Kidney glomerular epithelial cell (primary cell): ENCODE data around the gene DDX28.
"Not testable (repeated sequence)": the region's sequence is repeated elsewhere in the genome, so short reads cannot be mapped to it uniquely, and the experiment has no call there.

Experiments used
- DNase-seq: peaks from one replicate; lab custom pipeline; 2025; lab: John Stamatoyannopoulos, UW

Gene DDX28

DNA sequence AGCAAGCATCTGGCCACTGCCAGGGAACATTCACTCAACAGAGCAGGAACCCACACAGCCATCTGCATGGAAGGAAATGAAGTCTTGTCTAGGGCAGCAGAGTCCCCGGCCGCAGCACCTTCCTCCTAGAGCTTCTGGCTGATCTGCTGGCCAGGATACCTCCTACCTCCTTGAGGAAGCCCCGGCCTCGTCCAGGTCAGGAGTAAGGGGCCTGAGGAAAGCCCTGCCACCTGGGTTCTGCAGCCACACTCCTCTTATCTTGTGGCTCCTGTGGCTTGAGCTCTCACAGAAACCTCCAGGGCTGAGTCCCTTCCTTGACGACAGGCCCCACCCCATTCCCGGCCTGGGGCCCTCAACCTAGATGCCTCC lies 29.0 kb downstream of the DDX28 start:
- DNase-seq = not testable (repeated sequence)

DNA sequence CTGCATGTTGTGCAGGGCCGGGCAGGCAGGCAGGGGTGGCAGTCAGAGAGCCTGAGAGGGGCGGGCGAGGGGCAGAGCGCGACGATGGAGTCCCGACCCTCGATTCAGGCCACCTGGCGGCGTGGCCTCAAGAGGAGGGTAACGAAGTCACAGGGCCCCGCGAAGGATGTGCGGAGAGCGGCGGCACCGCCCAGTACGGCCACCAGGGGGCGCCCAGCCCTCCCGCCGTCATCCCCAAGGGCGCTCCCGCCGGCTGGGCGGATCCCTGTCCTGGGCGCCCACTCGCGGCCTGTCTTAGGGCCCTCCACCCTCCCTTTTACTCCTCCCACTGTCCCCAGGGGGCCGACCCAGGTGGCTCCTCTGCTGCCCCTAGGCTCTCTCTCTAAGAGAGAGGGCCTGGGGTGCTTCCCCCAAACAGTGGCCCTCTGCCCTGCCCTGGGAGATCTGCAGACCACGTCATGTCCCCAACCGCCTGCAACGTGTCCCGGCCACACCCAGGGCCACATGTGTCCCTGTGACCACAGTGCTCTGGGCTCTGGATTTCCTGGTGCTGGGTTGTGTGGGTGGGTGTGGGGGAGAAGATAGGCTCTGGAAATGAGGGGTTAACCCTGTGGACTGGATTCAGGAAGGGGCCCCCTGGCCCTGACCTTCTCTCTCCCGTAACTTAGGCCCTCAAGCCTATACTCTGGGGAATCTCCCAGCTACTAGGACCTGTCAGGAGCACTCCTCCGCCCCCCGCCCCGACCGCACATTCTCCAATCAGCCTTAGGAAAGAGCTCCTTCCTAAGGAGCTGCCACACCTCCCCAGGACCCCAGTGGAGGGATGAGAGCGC lies 29.6 kb downstream of the DDX28 start:
- DNase-seq = no peak

DNA sequence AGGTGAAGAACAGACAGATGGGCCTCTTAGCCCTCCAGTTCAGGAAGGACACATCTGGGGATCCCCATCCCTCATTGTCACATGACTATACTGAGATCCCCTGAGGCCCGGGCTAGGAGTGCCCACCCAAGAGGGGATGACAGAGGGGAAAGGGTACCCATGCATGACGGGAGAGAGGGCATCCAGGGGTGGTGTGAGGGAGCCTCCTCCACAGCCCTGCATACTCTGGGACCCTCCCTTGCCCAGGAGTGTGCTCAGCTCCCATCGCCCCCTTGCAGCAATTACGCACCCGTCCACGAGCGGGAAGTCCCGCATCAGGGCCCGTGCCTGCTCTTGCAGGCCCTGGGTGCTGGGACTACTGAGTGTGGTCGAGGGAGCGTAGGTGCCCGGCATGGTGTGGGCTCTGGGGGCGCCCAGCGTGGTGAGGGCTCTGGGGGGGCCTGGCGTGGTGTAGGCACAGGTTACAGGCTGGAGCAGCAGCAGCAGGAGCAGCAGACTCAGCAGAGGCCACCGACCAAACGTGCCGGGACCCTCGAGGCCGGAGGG lies 30.3 kb downstream of the DDX28 start:
- DNase-seq = no peak

DNA sequence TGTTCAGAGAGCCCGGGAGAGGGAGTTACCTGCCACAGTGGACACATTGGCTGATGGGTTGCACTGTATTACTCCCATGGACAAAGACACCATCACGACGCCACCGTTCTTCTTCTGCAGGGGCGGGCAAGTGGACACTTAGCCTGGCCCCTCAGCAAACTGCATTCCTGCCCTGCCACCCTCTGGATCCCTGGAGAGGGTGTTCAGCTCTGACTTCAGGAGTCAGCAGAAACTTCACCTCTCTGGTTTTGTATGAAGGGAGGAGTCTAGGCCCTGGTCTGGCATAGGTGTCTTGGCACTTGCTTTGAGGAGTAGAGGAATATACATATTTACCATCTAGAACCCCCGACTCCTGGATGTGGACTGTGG lies 33.0 kb downstream of the DDX28 start:
- no peak for DNase-seq

DNA sequence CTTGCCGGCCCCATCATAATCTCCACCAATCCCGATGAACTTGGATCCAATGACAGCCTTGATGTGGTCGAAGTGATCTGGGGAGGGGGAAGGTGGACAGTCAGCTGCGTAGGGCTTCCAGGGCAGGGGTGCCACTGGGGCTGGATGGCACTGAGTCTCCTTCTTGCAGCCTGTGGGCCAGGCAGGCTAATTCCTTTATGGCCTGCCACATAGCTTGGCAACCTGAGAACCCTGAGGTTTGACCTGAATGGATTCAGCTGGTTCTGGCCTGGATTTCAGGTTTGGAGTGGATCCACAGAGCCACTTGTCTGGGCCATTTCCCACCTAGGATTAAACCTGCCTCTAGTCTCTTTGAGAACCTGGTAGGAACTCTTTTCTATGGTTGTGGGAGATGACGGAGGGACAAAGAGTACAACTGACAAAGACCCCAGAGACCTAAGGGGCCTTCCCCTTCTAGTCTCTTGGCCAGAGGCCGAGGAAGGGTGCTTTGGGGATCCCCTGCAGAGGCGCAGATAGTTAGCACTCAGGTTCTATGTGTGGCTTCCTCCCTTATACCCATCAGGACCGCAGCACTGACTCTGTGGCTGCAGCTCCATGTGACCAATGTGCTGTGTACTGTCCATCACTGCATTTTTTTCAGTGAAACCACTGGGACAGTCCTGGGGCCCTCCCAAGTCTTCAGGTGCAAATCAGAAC lies 33.6 kb downstream of the DDX28 start:
- DNase-seq = no peak

DNA sequence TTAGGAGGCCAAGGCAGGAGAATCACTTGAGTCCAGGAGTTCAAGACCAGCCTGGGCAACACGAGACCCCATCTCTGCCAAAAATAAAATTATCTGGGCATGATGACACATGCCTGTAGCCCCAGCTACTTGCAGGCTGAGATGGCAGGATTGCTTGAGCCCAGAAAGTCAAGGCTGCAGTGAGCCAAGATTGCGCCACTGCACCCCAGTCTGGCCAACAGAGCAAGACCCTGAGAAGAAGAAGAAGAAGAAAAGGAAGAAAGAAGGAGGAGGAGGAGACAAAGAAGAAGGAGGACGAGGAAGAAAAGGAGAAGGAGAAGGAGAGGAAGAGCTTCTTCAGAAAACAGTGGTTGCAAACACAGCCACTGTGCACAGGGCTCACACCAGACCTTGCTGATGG lies 34.4 kb downstream of the DDX28 start:
- DNase-seq = no peak

DNA sequence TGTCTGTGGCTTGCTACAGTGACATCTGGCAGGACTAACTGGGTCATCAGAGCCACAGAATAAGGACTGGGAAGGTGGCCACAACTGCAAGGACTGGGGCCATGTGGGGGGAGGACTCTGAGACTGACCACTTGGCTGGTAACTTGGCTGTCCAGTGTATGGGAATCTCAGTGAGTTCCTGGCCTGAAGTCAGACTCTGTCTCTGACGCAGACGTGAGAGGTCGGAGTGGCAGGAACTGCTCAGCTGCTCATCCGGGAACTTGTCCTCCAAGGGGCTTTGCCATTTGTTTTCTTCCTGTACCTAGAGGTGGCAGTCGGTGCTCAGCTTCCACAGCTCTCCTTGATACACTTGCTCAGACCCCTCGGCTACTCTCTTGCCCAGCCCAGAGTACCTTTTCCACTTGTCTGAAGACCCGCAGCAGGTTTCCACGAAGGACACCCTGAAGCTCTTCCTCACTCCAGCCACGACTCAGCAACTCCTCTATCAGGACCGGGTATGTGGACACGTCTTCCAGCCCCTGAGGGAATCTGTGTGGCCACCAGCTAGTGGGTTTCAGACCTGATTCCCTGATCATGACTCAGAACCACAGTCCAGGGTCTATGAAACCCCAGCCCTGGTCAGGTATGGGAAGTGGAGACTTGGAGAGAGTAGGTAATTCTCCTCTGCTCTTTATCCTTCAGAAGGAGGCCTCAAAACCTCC lies 35.4 kb downstream of the DDX28 start:
- no peak for DNase-seq

DNA sequence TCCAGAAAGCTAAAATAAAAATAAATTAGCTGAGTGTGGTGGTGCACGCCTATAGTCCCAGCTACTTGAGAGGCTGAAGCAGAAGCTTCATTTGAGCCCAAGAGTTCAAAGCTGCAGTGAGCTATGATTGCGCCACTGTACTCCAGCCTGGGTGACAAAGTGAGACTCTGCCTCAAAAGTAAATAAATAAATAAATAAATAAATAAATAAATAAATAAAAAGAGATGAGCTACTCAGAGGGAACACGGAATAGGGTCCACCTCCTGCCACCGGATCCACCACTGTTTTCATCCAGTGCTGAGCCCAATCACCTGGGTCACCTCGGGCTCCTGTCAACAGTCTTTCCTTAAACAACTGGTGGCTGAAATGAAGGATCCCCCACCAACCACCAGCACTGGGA lies 36.1 kb downstream of the DDX28 start:
- DNase-seq = no peak

DNA sequence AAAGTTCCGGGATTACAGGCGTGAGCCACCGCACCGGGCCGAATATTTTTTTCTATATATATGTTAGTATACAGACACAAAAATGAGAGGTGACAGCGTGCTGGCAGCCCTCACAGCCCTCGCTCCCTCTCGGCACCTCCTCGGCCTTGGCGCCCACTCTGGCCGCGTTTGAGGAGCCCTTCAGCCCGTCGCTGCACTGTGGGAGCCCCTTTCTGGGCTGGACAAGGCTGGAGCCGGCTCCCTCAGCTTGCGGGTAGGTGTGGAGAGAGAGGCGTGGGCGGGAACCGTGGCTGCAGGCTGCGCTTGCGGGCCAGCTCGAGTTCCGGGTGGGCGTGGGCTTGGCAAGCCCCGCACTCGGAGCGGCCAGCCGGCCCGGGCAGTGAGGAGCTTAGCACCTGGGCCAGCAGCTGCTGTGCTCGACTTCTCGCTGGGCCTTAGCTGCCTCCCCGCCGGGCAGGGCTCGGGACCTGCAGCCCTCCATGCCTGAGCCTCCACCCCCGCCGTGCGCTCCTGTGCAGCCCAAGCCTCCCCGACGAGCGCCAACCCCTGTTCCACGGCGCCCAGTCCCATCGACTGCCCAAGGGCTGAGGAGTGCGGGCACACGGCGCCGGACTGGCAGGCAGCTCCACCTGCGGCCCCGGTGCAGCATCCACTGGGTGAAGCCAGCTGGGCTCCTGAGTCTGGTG lies 40.9 kb downstream of the DDX28 start:
- no peak for DNase-seq

DNA sequence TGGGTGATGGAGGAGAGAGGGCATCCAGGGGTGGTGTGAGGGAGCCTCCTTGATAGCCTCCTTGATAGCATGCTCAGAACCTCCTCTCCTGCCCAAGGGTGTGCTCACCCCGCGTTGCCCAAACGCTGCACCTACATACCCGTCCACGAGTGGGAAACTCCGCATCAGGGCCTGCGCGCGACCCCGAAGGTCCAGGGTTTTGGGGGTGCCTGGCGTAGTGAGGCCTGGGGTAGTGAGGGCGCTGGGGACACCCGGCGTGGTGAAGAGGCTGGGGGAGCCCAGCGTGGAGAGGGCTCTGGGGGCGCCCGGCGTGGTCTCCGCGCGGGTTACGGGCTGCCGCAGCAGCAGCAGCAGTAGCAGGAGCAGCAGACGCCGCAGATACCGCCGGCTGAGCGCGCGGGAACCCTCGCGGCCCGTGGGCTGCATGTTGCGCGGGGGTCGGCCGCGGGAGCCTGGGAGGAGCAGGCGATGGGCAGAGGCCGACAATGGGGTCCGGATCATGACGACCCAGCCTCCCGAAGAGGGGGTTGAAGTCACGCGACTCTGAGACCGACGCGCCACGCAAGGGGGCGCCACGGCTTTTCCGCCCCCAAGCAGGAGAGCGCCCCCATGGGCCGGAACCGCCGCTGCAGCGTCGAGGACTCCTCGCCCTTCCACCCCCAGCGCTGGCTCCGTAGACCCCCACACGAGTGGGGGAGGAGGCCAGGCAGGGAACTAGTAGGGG lies 42.9 kb downstream of the DDX28 start, which contains the start of gene DPEP3:
Gene DPEP3, minus strand, starts transcription at position 545 of the 724 bp plus-strand sequence. Its CDS starts 119 bp downstream, at position 426.
- no peak for DNase-seq

DNA sequence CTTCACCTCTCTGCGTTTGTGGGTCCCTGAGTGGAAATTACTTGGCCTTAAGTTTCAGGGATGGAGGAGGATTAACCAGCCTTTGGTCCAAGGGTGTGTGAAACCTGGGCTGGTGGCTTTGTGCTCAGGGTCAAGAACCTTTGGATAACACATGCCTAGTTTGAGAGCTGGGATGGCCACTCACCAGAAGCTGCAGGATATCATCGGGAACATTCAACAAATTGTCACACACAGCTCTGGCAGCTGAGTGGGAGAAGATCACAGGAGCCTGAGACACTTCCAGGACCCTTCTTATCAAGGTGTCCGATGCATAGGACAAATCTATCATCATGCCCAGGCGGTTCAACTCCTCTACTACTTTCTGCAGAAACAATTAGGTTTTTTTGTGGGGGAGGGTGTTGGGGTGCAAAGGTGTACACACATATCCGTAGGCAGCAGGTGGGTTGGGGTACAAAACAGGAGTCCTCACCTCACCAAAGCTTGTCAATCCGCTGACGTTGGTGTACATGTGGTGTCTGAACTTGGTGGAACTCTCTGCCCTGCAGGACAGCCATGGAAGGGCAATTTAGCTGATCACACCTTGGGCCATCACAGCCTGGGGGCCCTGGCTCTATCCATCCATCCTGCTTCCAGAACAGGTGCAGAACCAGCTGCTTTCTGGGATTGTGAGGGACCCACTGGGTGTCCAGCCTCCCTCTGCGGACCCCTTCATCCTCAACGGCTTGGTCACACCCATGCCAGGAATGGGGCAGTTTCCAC lies 45.4 kb downstream of the DDX28 start:
- DNase-seq = no peak

DNA sequence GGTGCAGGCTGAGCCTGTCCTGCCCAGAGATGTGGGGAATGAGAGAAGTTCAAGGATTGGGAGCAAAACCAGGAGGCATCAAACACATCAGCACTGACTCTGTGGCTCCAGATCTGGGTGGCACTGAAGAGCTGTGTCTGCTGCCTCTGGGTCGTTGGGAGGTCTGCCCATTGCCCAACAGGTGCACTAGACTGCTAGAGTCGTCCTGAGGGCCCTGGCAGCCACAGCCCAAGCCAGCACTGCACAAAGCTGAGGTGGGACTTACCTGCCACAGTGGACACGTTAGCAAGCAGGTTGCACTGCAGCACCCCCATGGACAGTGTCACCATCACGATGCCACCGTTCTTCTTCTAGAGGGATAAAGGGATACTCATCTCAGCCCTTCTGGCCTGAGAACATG lies 46.0 kb downstream of the DDX28 start:
- DNase-seq = no peak

DNA sequence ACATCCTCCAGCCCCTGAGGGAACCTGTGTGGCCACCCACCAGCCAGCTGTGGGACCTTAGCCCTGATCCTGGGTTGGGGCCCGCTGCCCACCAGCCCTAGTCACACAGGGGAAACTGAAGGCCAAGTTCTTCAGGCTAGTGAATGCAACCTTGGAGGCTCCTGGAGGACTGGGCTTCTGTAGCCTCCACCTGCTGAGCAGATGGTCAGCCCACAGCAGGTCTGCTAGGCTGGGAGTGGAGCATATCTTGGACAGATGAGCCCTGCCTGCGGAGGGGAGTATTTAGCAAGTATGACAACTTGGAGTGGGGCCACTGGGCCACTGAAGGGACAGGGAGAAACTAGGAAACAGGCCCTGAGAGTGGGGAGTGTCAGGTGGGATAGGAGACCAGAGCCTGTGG lies 46.8 kb downstream of the DDX28 start:
- DNase-seq = no peak

DNA sequence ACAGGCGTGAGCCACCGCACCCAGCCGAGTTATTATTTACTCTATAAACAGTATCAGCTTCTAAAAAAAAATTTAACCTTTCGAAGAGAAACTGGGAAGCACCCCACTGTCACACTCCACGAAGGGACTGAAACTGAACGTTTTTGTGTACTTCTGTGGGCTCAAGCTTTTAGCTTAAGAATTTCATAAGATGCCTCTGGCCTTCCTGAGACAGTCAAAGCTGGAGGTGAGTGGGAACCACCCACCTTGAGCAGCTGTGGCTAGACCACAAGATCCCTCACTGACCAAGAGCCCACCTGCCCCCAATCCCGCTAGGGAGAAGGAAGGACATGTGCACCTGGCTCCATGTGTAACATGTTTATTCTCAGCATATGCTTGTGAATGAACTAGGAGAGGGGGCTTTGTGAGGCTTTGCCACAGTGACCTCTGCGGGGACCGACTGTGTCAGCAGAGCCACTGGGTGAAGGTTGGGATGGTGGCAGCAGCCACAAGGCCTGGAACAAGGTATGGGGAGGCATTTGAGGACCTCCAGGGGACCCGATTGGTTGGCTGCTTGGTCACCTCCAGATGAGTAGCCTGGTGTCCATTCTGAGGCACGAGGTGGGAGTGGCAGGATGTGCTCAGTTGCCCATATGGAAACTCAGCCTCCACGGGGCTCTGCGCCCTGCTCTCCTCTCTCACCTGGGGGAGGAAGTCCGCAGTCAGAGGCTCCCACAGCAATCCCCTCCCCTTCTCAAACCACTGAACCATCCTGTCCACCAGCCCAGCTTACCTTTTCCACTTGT lies 47.5 kb downstream of the DDX28 start:
- DNase-seq = no peak

DNA sequence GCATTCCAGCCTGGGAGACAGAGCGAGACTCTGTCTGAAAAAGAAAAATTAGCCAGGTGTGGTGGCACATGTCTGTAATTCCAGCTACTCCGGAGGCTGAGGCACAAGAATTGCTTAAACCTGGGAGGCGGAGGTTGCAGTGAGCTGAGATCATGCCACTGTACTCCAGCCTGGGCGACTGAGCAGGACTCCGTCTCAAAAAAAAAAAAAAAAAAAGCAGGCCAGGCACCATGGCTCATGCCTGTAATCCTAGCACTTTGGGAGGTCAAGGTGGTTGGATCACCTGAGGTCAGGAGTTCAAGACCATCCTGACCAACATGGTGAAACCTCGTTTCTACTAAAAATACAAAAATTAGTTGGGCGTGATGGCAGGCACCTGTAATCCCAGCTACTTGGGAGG lies 50.7 kb downstream of the DDX28 start:
- not testable (repeated sequence) for DNase-seq

DNA sequence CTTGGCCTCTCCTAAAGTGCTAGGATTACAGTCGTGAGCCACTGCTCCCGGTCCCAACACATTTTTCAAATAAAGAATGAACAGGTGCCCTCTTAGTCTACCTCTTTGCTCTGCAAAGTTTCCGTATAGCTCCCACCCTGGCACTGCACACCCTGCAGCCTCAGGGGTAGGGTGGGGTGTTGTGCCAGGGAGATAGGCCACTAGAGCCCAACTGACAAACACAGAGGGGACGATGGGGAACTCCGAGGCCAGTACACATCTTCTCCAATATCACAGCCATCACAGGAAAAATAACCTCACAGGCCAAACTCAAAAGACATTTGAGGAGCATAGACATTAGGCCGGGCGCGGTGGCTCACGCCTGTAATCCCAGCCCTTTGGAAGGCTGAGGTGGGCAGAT lies 51.9 kb downstream of the DDX28 start:
- no peak for DNase-seq
